GM18909 (cell line): ENCODE data around the gene CFAP99.
A peak's percentile ranks its signal among the peaks of the same experiment; 100 is the strongest.
"Not testable (repeated sequence)": the region's sequence is repeated elsewhere in the genome, so short reads cannot be mapped to it uniquely, and the experiment has no call there.

Experiments
- ATAC-seq: cut with Tn5 transposase; IDR thresholded peaks from one replicate; pipeline ENCODE4 v1.9.1; 2021; ENCODE audit warnings: mild to moderate bottlenecking; ENCODE audit not compliant: unreplicated experiment, poor library complexity

The CFAP99 gene

GRCh38 chr4:2462992-2463762 lies 44.4 kb downstream of the CFAP99 start:
- no peak for ATAC-seq

DNA sequence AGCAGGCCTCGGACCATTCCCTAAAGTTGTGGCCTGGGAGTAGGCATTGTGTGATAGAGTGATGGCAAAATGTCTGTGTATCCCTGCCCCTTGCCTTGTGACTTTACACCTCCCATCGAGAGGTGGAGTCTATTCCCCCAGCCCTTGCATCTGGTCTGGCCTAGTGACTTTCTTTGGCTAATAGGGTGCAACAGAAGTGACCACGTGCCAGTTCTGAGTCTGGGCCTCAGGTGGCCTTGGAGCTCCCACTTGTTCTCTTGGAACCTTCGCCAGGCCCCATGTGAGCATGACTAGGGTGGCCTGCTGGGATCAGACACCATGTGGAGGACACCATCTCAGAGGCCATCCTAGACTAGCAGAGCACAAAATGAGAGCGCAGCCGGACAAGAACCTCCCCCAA lies 46.3 kb downstream of the CFAP99 start:
- no peak for ATAC-seq

DNA sequence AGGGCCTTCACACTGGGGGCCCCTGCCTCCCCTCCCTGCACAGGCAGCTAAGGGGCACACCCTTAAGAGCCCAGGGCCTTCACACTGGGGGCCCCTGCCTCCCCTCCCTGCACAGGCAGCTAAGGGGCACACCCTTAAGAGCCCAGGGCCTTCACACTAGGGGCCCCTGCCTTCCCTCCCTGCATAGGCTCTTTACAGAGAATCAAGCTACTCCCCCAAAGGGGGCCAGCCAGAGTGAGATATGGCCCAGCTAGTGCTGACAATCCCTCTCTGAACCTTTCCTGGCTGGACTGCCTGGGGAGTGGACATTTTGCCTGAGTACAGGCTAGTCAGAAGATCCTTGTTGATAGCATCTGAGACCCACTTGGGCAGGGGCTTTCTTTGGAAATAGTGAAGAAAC lies 46.8 kb downstream of the CFAP99 start:
- ATAC-seq: not testable (repeated sequence)

DNA sequence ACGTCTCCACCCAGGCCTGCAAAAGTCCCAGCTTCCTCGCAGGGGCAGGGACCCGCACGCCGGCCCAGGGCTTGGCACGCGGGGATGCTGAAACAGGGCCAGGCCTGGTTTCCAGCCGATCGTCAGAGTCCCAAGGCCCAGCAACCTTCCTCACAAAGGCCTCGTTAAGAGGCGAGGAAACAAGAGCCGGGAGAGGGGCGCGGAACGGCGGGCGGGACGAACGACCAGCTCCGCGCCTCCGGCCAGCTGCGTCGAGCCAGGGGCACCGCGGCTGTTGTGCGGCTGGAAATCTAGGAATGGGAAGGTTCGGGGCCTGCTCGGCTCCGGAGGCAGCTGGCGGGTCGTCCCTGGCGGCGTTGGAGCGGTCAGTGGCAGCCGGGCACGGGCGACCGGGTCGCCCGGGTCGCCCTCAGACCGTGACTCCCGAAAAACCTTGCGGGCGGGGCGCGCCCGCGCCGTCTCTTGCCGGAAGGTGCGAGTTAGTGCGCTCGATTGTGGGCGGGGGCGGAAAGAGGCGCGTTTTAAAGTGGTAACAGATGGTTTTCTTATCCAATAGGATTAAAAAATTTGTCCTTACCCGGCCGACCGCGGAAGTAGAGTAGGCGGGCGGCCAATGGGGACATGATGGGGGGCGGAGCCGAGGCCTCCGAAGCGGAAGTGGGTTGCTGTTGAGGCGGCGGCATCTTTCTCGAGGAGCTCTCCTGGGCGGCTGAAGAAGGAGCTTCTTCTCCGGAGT lies 49.9 kb downstream of the CFAP99 start, which contains the start of gene RNF4:
RNF4 (plus strand) TSS at position 651 of the 736 bp plus-strand sequence. CDS start 21,388 bp downstream, outside the sequence.
- peak; percentile 85 for ATAC-seq

GRCh38 chr4:2469192-2469984 lies 50.6 kb downstream of the CFAP99 start:
- ATAC-seq: peak; percentile 58

DNA sequence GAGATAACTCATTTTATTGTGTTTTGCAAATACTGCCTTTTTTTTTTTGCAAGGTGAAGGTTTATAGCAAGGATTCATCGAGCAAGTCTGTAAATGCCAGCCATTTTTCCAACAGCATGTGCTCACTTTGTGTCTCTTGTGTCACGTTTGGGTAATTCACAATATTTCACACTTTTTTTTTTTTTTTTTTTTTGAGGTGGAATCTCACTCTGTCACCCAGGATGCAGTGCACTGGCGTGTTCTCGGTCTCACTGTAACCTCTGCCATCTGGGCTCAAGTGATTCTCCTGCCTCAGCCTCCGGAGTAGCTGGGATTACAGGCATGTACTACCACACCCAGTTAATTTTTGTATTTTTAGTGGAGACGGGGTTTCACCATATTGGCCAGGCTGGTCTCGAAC lies 52.0 kb downstream of the CFAP99 start:
- no peak for ATAC-seq

DNA sequence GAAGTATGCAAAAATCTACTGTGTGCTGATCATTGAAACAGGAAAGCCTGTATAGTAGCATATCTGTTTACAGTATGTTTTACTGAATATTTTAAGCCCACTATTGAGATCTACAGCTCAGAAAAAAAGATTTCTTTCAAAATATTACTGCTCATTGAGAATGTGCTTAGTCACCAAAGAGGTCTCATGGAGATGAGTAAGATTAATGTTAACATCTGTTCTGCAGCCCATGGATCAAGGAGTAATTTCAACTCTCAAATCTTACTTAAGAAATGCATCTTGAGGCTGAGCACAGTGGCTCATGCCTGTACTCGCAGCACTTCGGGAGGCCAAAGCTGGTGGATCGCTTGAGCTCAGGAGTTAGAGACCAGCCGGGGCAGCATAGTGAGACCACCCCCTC lies 53.4 kb downstream of the CFAP99 start:
- no peak for ATAC-seq

- ATAC-seq: no peak
These were observed 59.5 kb downstream of the CFAP99 start for GRCh38 chr4:2478229-2478628.

- no peak for ATAC-seq
These were observed 61.9 kb downstream of the CFAP99 start for GRCh38 chr4:2480649-2481048.

DNA sequence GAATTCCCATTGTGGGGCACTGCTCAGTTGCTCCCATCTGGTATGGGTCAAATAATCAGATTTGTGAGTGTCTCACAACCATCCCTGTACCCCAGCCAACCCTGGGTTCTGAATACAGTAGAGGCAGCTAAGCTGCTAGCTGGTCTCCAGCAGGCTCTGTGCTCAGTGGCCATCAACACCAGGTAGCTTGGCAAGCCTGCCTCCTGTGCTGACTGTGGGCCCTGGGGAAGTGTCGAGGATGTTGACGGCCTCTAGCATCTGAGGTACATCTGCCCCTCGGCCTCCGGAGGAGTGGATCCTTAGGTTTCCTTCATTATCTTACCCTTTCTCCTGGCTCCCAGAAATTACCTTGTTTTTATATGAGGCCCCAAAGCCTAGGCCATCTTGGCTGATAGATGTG lies 63.4 kb downstream of the CFAP99 start:
- no peak for ATAC-seq

GRCh38 chr4:2482693-2483092 lies 63.9 kb downstream of the CFAP99 start:
- ATAC-seq: peak; percentile 49

GRCh38 chr4:2483237-2483636 lies 64.5 kb downstream of the CFAP99 start:
- no peak for ATAC-seq

GRCh38 chr4:2484185-2484584 lies 65.4 kb downstream of the CFAP99 start:
- ATAC-seq: no peak

- ATAC-seq: peak; percentile 69
These were observed 66.2 kb downstream of the CFAP99 start for GRCh38 chr4:2484993-2485392.

- no peak for ATAC-seq
These were observed 67.2 kb downstream of the CFAP99 start for GRCh38 chr4:2485956-2486355.

DNA sequence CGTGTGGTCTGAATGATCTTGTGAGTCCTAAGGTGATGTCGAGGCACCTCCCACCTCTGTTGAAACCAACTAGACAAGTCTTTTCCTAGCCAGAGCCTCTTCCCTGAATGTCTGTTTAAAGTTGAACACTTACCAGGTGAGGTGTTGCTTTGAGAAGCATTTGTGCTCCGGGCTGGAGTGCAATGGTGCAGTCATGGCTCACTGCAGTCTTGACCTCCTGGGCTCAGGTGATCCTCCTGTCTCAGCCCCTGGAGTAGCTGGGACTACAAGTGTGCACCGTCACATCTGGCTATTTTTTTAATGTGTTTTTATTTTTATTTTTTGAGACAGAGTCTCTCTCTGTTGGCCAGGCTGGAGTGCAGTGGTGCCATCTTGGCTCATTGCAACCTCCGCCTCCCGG lies 68.2 kb downstream of the CFAP99 start:
- no peak for ATAC-seq

GRCh38 chr4:2487632-2488031 lies 68.9 kb downstream of the CFAP99 start:
- ATAC-seq: peak; percentile 67

DNA sequence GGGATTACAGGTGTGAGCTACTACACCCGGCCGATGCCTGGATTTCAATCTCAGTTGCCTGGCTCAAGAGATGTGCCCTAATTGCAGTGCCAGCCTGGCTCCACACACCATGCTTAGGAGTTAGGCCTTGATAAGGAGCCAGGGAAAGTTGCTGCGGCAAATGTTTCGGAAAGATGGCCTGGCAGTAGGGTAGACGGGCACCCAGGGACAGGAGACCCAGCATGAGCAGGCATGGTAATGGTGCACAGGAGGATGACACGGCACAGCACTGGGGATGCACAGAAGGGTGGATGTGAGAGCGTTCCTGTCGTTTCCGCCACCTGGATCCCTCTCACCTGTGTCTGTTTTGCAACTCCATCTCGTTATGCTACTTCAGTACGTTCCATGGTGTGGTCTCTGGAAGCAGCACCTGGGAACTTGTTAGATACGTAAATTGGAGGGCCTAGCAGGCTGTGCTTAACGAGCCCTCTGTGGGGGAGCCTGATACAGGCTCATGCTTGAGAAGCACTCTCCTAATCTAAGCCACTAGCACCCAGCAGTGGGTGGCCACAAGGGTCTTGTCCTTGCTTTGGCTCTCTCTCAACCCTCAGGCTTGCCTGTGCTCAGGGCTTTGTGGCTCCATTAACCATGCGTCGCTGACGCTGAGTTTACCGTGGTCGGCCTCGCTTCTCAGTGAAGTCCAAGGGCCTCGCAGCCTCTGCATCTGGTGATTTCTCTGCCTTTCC lies 70.5 kb downstream of the CFAP99 start:
- ATAC-seq: no peak

DNA sequence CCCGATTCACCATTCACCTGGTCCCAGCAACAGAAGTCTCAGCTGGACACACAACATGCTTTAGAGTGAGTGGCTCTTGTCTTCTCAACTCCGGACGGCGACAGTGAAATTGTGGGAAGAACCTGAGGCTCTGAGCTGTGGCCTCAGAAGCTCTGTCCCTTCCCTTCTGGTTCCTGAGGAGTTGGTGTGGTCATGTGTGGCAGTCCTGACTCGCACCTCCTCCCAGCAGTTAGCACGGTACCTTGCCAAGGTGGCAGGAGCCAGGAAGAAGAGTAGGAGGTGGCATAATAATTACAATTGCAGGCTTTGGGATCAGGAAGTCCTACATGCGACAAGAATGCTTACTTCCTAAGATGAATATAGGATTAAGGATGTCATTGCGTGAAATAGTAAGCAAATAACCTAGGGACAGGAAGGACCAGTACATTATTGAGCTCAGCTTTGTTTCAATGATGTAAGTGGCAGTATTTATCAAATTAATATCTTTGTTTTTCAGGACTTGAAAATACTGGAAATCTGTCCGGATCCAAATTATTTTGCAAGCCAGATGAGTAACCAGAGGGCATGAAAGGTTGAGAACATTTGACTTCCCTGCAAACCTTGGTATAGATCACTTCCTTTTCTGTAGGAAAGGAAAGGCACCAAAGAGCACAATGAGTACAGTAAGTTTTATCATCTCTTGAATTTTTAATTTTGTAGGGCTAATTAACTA lies 71.2 kb downstream of the CFAP99 start:
- ATAC-seq: no peak

DNA sequence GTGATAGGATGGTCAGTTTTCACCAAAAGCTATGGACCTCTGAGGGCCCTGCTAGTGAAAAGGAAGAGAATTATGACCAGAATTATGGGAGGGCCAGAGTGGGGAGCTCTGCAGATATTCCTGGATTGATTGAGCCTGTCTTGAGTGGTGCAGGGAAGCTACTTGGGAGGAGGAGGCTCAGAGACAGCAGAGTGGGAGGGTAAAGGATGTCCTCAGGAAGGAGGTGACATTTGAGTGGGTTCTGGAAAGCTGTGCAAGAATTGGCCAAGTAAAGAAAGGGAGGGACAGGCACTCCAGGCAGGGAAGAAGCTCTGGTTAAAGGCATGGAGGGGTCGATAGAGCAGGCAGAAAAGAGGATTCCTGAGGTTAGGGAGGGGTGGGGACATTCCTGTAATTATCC lies 74.2 kb downstream of the CFAP99 start:
- ATAC-seq: no peak
